GM19463 (cell line): ENCODE results near the gene AK8.

Source experiments
- ATAC-seq: cut with Tn5 transposase; IDR thresholded peaks from one replicate; pipeline ENCODE4 v1.9.1; 2021; ENCODE audit warnings: mild to moderate bottlenecking, moderate library complexity; ENCODE audit not compliant: unreplicated experiment

AK8 gene

GRCh38 chr9:132861666-132862065 lies 16.4 kb downstream of the AK8 start:
- ATAC-seq: no peak

- no peak for ATAC-seq
Observed at GRCh38 chr9:132858751-132859150, 19.3 kb downstream of the AK8 start.

DNA sequence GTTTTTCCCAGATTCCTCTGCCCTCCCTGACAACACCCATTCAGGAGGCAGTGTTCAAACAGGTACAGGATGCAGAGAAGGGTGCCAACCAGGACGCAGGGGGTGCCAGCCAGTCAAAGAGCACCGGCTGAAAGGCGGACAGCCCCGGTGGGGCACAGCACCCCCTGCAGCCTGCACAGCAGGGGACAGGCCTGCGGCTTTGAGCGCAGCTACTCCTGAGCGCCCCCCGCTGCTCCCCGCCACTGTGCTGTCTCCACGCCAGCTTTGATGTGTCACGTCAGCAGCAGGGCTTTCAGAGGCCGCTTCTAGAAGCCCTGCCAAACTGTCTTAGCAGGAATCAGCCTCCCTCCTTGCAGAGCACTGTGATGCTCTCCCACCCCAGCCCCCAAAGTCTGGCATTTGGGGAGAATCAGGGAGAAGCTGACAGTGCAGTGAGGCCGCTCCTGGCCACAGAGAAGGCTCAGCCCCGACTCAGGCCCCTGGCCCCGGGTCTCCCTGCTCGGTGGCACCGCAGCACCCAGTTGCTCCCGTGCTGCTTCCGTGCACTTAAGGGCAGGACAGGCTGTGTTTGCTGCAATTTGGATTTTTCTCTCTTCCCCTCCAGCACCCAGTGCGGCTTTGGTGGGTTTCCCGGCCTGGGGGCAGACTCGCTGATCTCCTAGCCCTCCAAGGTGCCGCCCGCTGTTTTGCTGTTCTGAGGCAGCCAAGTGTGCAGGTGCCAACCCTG lies 20.3 kb downstream of the AK8 start:
- ATAC-seq: no peak

DNA sequence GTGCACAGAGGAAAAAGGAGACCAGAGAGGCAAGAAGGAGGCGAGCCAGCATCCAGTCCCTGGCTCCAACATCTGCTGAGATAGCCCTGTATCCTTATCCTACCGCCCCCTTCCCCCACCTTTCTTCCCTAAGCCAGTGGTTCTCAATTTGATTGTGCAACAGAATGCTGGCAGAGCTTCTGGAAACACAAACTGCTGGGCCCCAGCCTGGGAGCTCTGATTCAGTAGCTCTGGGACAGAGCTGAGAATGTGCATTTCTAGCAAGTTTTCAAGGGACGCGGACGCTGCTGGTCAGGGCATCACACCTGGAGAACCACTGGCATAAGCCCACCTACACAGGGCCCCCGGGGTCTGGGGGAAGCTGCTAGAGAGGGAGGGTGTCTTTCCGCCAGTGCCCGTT lies 21.1 kb downstream of the AK8 start:
- ATAC-seq: no peak

DNA sequence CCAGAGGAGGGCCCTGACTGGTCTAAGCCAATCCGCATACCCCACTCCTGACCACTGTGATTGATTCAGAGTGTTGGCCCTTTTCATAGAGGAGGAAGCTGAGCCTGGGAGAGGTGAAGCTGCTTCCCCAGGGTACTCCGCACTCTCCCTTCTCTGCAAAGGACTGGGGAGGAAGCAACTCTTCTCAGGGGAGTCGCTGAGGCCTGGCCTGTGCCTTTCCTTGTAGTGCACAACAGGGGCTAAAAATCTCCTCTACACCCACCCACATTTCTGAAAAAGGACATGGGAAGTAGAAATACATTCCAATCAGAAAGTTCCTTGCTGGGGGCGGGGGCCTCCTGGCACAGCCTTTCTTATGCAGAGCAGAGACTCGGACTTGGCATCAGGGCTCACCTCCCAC lies 22.2 kb downstream of the AK8 start:
- no peak for ATAC-seq

GRCh38 chr9:132854832-132855231 lies 23.3 kb downstream of the AK8 start:
- ATAC-seq: no peak

- no peak for ATAC-seq
Observed at GRCh38 chr9:132853482-132853881, 24.6 kb downstream of the AK8 start.

DNA sequence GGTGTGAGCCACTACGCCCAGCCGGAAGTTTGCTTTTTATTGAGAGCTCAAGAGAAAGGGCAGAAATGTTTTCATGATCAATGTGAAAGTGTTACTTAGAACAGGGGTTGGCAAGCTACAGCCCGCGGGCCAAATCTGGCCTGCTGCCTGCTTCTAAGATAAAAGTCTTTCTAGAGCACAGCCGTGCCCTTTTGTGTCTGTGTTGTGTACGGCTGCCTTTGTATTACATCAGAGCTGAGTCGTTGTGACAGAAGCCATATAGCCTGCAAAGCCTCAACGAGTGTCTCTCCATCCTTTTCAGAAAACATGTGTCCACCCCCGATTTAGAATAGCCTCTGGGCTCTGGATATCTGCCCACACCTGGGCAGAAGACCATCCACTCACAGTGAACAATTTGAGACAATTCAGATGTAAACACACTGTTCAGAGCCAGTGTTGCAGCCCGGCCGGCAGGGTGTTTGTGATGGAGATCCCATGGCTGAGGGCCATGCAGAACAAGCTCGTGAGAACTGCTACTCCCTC lies 28.8 kb downstream of the AK8 start:
- no peak for ATAC-seq

GRCh38 chr9:132846918-132847515 lies 31.1 kb downstream of the AK8 start:
- no peak for ATAC-seq

DNA sequence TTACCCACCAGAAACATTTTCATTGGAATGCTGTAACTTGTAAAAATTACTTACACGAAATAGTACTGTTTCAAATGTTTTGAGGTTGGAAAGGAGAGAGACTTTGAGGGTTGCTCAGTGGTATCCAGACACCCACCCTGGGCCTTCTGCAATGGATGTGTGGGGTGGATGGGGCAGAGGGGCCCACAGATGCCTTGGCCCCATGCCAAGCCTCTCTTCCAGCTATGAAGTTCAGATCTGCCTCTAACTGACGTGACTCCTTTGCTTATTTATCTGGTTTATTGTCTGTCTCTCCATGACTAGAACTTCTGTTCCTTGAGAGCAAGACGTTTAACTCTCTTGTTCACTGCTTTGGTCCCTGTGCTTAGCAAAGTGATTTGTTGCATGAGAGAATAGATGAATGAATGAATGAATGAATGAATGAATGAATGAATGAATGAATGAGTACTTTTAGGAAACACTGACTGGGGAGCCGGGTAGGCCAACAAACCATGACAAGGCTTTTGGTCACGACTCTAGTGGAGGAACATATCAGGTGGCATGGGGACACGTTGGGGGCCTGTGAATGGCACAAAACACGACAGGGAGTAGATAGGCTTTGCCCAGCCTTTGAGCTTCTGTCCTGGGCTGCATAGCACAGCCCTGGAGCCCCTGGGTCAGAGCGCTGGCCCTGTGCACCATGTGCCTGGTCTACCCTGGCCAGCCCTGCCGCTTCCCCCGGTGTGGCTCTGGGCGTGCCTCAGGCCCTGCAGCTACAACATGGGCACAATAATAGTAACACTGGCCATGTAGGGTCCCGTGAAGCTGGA lies 31.8 kb downstream of the AK8 start:
- ATAC-seq: no peak

- ATAC-seq: no peak
Observed at GRCh38 chr9:132842124-132843044, 35.7 kb downstream of the AK8 start.

- no peak for ATAC-seq
Observed at GRCh38 chr9:132840980-132841379, 37.1 kb downstream of the AK8 start.

DNA sequence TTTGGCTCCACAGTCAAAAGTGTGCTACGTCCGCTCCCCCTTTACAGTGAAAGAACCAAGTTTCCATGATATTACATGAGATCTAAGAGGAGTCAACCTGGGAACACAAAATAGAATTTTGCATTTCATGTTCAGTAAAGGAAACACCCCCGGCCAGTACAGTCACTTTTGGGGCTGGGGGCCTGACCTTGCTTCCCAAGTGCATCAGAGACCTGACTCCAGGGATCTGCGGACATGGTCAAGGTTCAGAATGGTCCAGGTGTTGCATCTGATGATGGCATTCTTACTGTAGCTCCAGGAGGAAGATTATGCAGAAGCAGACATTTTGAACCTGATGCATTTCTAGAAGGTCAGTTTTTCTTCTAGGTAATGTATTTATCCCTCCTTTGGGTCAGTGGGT lies 39.8 kb downstream of the AK8 start:
- no peak for ATAC-seq

DNA sequence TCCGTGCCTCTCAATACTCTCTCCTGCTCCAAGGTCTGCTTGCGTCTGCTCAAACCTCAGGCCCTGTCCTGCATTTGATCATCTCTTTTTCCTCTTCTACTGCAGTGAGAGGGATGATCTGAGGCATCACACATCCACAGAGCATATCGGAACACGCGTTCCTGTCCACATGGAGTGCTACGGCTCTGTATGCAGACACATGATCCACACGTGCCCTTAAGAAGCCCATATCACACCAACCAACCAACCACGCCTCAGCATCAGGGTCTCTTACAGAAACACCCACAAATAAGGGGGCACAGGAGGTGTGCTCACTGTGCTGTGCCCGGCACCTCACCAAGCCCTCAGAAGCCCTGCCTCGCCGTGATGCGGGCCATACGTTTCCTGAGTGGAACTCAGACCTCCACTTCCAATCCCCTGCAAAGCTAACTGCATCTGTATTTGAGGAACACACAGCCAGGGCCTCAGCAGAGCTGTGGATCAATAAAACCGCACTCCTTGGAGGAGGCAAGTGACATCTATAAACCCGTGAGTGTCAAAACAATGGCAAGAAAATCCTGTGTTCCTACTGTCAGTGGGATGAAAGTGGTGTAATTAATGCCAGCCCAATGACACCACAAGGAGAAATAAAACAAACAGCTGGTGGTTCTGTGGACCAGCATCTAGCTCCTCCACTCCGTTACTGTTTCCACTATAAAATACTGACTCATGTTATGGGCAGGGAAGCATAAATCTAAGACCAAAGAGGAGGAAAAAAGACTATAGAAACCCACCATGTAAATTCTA lies 40.4 kb downstream of the AK8 start:
- no peak for ATAC-seq

GRCh38 chr9:132834343-132834742 lies 43.7 kb downstream of the AK8 start:
- ATAC-seq: no peak

DNA sequence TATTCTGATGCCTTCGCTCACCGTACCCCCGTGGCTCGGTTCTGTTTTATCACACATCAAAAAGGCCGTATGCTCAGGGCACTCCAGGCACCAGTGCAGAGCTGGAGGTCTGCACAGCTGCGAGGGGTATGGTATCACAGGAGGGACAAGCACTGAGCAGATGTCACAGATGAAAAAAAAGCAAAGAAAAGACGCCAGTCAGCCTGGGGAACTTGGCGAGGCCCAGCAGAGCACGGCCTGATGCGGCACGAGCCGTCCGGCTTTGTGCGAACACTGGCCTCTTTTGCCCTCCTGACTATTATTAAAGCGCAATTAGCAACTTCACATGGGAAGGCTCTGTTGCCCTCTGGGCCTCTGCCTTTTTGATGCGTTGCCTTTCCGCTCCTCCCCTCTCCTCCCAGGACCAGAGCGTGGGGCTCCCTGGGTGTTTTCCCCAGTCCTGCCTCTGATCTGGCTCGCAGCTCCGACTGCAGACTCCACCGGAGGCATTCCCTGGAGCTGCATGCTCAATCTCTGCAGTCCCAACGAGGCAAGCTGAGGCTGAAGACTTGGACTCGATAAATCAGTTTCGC lies 44.4 kb downstream of the AK8 start:
- ATAC-seq: no peak

DNA sequence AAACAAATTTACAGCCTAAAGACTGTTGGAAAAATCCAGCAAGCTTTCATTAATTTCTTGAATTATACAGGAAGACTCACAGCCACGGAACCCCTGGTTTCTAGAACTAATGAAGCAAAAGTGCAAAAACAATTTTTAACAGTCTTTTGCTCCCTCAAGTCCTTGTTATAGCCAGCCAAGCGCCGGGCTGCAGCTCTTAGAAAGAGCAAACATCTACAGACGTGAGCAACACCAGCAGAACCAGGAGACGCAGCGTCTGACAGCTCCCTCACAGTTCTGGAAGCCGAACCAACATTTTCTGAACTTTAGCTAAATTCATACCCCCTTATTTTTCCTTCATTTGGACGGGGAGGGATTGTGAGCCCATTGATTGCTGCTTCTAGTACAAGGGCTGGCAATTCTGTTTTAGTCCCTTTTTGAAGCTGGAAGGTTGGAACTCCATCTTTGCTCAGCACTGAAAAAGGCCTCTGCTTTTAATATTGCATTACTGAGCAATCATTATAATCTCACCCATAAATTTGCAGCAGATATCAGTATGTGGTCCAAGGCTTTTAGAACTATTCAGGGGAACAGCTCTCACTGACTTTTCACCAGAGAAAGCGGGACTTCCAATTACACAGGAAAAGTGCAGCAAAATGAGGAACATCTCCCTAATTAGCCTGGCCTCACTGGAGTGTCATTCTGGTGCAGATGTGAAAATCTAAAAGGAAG lies 45.8 kb downstream of the AK8 start:
- no peak for ATAC-seq

DNA sequence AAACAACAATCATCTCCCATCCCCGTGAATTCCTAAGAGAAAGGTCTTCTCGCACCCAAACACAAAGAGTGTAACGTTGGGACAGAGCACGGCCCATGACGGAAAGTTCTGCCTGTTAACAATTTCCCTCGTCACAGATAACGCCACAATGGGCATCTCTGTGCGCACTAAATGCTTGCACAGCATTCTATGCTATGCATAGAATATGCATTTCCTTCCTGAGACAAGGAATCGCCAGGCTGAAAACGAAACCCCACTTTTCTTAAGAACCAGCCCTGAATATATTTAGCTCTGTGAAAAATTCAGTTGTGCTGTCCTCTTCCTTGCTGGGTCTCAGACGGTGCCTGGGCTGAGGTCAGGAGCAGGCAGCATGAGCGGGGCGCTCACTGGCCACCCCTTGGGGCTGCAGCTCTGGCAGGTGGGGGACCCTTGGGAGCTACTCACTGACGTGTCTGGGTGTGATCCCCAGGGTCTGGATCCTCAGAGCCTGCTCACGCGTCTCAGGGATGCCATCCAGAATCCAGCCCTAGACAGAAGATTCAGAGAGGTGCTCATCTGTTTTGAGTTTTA lies 49.8 kb downstream of the AK8 start:
- ATAC-seq: no peak

DNA sequence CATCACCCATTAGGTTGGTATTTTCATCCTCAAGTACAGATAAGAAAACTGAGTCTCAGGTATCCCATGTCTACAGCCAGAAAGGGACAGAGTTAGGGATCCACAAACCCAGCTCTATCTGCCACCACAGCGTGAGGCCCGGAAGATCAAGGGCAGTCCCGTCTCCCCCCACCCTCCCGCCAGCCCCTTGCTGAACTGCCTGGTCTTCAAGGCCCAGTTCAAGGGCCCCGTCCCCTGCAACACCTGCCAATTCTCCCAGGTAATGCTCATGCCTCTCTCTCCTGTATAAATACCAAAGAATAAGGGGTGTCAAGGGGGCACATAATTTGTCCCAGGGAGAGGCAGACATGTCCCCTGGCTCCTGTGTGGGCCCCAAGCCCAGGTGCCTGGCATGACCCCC lies 50.7 kb downstream of the AK8 start:
- ATAC-seq: no peak
